HG03103 (cell line): ENCODE results near the gene PKP1.

Experiments
- ATAC-seq: cut with Tn5 transposase; IDR thresholded peaks from one replicate; pipeline ENCODE4 v1.9.1; 2021; ENCODE audit warnings: low read depth; ENCODE audit not compliant: unreplicated experiment

The PKP1 gene

DNA sequence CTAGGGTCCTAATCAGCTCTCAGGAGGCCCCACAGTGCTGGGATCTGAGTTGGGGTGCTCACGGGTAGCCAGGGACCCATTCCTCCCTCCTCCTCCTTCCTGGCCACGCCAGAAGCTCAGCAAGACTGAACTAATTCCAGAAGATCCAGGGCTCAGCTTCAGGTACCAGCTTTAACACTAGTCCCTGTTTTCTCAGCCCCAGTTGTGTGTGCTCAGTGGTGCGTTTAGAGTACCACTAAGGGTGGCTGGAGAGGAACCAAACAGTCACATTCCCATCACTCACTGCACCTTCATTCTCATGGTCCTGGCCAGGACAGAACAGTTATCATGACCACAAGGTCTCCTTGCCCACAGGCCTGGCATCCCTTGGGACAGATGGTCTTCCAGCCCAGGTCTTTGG is 20.8 kb downstream of the PKP1 start:
- no peak for ATAC-seq

DNA sequence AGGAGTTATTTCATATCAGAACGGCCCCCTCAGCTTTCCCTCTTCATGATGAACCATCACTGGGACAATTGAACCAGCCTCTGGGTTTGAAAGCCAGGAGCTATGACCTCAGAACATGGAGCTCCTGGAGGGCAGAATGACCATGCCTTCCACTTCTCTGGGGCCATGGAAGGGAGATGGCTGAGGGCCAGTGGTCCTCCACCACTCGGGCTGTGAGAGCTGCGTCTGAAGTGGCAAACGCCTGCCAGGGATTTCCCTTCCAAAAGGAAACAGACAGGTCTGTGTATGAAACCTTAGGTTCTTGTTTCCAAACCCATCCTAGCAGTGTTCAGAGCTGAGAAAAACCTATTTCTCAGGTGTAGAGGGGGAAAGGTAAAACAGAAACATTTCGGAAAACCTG is 22.5 kb downstream of the PKP1 start:
- no peak for ATAC-seq

DNA sequence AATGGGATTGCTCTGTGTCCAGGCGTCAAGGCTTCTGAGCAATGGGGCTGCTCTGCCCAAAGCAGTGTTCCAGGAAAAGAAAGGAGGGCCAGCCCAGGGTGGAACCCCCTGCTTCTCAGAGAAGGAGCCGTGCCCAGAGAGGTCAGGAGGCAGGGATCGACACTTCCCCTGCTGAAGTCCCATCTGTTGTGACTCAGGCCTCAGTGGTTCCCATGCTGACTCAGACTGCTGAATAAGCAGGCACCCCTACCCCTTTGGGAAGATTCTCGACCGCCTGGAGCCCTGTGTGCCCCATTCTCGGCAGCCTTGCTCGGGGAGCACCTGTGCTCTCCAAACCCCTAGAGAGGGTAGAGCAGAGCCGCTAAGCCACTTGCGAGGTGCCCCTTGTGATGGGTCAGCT is 23.9 kb downstream of the PKP1 start:
- no peak for ATAC-seq

GRCh38 chr1:201307760-201308499 is 24.6 kb downstream of the PKP1 start:
- ATAC-seq: no peak

- ATAC-seq: no peak
Observed at GRCh38 chr1:201309416-201309815, 26.1 kb downstream of the PKP1 start.

DNA sequence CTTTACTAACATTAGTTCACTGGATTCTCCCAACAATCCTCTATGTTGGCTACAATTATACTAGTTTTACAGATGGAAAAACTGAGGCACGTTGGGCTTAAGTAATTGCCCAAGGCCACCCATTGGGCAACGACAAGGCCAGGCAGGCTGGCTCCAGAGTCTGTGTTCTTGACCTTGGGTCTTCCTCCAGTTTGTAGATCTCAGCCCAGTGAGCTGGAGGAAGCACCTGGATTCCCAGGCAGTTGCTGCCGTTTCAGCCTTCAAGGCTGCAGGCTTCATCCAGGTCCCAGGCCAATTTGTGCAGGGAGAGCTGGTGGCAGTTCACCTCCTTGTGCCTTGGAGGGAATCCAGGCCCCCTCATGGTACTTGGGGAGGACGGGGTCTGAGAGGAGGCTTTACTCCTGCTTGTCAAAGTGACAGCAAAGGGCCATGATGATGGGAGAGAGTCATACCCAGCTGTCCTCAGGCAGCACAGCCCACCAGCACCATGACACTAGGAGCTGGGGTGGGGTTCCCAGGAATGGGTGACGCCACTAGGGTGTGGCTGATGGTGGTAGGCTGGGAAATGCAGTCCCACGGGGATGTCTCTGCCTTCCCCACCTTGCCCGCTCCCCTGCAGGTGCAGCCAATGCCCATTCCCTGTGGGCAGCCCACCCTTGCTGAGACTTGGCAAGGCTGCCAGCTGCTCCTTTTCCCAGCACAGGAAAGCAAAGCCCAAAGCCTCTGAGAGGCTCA is 27.1 kb downstream of the PKP1 start:
- no peak for ATAC-seq

- no peak for ATAC-seq
Observed at GRCh38 chr1:201310986-201311355, 27.7 kb downstream of the PKP1 start.

DNA sequence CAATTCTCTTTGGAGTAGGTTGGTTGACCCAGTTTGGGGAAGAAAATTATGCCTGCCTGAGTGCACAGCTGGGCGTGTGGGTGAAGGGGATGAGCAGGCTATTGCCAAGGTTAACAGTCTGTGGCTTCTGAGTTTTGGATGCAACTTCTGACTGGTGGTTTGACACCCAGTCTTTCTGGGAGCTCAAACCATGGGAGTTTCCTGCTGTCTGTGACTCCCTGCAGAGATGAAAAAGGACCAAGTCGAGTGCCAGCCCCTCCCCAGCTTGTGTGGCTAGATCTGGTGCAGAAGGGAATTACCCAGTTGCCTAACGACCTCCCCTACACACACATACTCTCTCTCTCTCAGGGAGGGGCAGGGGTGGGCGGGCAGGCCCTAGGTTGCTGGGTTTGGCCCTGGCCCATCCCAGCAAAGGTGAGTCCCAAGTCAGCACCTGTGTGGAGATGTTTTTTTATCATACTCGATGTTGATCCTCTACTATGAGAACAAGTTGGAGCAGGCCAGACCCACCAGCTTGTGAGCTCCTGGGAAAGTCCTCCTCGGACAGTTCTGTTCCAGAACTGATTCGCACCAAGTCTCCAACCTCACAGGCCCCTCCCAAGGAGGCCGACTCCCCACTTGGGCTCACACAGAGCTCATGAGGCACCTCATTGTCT is 28.2 kb downstream of the PKP1 start:
- ATAC-seq: no peak

- no peak for ATAC-seq
Observed at GRCh38 chr1:201312298-201312697, 29.0 kb downstream of the PKP1 start.

- no peak for ATAC-seq
Observed at GRCh38 chr1:201313086-201313485, 29.8 kb downstream of the PKP1 start.

DNA sequence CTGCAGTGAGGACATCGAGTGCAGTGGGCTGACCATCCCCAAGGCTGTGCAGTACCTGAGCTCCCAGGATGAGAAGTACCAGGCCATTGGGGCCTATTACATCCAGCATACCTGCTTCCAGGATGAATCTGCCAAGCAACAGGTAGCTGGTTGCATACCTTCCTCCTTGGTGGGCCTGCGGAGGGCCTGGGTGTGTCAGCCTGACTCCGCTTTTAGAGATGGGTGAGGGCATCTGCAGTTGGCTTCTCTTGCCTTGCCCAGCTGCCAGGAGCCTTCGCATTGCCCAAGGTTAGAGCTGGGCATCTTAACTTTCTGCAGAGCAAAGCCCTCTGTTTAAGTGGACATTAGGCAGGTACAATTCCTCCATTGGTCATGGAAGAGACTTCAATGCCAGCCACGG is 33.2 kb downstream of the PKP1 start:
- ATAC-seq: no peak

GRCh38 chr1:201317551-201317950 is 34.2 kb downstream of the PKP1 start:
- ATAC-seq: no peak

DNA sequence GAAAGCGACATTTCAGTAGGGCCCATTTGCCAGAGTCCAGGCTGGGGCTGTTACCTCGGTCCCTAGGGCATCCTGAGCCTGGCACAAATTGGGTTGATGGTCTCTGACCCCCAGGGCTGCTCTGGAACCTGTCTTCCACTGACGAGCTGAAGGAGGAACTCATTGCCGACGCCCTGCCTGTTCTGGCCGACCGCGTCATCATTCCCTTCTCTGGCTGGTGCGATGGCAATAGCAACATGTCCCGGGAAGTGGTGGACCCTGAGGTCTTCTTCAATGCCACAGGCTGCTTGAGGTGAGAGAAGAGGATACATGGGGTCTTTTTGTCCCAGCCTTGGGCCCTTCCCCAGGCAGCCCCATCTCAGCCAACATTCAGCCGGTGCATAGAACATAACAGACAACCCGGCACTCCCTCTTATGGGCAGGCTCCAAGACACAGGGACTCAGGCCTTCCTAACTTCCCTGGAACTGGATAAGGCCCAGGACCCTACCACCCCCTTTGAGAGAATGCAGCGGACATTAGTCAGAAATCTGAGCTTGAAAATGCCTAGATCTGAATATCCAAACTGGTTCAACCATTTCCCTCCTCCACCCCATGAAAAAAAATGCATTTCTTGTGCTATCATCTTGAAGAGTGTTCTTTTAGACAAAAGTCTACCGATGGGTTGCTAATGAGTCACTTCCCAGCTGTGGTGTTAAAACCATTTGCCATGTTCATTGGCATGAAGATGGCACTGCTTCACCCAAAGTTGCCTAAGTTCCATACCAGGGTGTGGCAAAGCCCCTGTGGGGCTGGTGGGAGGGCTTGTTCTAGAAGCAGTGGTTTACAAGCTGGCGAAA is 35.4 kb downstream of the PKP1 start:
- no peak for ATAC-seq

- no peak for ATAC-seq
Observed at GRCh38 chr1:201319631-201320030, 36.3 kb downstream of the PKP1 start.

DNA sequence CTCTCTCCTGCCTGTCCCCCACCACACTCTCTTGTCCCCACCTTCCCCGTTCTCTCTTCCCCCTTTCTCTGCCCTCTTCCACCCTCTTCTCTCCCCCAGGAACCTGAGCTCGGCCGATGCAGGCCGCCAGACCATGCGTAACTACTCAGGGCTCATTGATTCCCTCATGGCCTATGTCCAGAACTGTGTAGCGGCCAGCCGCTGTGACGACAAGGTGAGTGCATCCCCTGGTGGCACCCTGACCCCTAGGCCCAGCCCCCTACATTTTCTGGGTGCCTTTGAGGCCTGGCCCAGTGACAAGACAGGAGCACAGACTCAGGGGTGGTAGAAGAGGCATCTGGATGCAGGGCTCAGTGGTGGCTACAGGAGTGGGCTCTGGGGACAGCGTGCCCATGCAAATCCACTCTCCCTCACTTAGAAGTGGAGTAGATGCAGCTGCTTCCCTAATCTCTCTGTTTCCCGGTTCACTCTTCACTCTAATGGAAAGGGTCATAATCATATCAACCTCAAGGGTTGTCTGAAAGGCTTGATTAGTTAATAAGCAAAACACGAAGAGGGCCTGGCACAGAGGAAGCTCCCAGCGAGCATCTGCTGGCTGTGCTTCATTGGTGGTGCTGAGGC is 37.0 kb downstream of the PKP1 start:
- ATAC-seq: no peak

DNA sequence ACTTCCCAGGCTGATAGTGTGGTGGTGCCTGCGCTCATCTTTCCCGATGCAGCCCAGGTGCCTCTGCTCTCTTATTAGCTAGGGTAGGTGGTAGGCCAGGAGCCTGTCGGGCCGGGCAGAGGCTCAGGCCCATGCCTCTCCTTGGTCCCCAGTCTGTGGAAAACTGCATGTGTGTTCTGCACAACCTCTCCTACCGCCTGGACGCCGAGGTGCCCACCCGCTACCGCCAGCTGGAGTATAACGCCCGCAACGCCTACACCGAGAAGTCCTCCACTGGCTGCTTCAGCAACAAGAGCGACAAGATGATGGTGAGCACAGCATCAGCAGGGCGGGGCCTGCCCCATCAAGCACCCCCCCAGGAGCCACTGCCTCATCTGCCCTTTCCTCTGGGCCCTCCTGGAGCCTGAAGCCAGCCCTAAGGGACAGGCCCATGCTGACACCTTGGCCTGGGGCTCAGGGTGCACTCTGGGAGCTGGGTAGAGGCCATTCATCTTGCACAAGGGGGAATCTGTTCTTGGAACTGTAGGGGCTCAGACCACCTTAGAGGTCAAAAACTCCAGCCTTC is 38.6 kb downstream of the PKP1 start:
- ATAC-seq: no peak

- ATAC-seq: no peak
Observed at GRCh38 chr1:201322653-201323510, 39.6 kb downstream of the PKP1 start.

DNA sequence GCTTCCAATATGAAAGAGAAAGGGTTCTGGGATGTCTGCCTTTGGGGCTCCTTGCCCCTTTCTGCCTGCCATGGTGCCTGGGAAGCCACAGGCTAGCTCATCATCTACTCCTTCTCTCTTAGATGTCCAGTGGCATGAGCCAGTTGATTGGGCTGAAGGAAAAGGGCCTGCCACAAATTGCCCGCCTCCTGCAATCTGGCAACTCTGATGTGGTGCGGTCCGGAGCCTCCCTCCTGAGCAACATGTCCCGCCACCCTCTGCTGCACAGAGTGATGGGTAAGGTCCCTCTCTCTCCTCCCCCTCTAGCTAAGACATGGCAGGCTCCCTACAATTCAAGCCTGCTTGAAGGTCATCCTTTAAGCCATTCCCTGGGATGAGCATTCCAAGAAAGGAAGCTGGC is 41.0 kb downstream of the PKP1 start:
- ATAC-seq: no peak
